OCI-LY7 (cell line): ENCODE data around the gene TMEM209.

Experiments
- CTCF ChIP-seq: fragments of 200-600 bp; sonication (generic); conservative IDR thresholded peaks from 2 replicates; pipeline ENCODE4 v1.5.1; 2014; ENCODE audit warnings: mild to moderate bottlenecking, antibody characterized with exemption, low read length, moderate library complexity, mixed read lengths
- EZH2phosphoT487 ChIP-seq: fragments of 200-600 bp; sonication (generic); IDR thresholded peaks from 2 replicates; pipeline ENCODE4 v1.6.1; 2018; ENCODE audit warnings: low read depth, borderline replicate concordance, mild to moderate bottlenecking, mixed run types, antibody characterized with exemption, low read length, moderate library complexity, mixed read lengths

GRCh38 chr7:130118294-130118693 lies 86.9 kb downstream of the TMEM209 start:
- TF ChIP-seq CTCF (no peak), EZH2phosphoT487 (no peak)
